ENCODE measurements around the gene ZNF155.

DNA sequence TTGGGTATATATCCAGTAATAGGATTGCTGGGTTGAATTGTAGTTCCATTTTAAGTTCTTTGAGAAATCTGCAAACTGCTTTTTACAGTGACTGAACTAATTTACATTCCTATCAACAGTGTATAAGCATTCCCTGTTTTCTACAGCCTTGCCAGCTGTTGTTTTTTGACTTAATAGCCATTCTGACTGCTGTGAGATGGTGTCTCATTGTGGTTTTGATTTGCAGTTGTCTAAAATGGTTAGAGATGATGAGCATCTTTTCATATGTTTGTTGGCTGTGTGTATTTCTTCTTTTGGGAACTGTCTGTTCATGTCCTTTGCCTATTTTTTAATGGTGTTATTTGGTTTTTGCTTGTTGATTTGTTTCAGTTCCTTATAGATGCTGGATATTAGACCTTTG lies 37.2 kb downstream of the ZNF155 start:
- TF ChIP-seq, protein P1, sequence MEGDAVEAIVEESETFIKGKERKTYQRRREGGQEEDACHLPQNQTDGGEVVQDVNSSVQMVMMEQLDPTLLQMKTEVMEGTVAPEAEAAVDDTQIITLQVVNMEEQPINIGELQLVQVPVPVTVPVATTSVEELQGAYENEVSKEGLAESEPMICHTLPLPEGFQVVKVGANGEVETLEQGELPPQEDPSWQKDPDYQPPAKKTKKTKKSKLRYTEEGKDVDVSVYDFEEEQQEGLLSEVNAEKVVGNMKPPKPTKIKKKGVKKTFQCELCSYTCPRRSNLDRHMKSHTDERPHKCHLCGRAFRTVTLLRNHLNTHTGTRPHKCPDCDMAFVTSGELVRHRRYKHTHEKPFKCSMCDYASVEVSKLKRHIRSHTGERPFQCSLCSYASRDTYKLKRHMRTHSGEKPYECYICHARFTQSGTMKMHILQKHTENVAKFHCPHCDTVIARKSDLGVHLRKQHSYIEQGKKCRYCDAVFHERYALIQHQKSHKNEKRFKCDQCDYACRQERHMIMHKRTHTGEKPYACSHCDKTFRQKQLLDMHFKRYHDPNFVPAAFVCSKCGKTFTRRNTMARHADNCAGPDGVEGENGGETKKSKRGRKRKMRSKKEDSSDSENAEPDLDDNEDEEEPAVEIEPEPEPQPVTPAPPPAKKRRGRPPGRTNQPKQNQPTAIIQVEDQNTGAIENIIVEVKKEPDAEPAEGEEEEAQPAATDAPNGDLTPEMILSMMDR (conservative IDR thresholded peaks at IDR 0.05 in 1 of 2, IDR thresholded peaks at IDR 0.05 in 1 of 2; ENCODE audit: extremely low read depth in 1 of 2, insufficient read depth in 1 of 2, low read depth in 1 of 2, low read length in 2 of 2): no peak
- TF ChIP-seq EZH2 (IDR thresholded peaks at IDR 0.05; ENCODE audit: borderline replicate concordance, low read length): no peak

Data from mammary epithelial cell (primary cell).